GM12873 (cell line): ENCODE measurements around the gene HSD11B1L.

Source experiments
- TF ChIP-seq, protein P1 (sequence below): IDR thresholded peaks from 2 replicates; pipeline ENCODE4 v1.5.1; 2012; ENCODE audit warnings: low read depth, mild to moderate bottlenecking, moderate library complexity, low read length, control low read depth; ENCODE audit not compliant: insufficient read depth; ENCODE audit errors: missing control alignments

The HSD11B1L gene

DNA sequence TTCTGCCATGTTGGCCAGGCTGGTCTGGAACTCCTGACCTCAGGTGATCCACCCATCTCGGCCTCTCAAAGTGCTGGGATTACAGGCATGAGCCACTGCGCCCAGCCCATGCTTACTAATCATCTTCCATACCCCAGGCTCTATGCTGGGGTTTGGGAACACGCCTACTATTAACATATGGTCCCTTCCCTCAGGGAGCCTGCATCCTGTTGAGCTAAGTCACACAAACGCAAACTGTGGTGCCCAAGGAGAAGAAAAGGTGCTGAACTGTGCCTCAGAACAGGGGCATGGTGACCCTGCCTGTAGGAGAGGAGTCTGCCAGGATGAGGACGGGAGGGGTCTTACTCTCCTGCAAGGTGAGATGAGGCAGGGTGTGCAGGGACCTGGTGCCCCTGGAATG, 6.1 kb upstream of the HSD11B1L start:
- TF ChIP-seq, protein P1, sequence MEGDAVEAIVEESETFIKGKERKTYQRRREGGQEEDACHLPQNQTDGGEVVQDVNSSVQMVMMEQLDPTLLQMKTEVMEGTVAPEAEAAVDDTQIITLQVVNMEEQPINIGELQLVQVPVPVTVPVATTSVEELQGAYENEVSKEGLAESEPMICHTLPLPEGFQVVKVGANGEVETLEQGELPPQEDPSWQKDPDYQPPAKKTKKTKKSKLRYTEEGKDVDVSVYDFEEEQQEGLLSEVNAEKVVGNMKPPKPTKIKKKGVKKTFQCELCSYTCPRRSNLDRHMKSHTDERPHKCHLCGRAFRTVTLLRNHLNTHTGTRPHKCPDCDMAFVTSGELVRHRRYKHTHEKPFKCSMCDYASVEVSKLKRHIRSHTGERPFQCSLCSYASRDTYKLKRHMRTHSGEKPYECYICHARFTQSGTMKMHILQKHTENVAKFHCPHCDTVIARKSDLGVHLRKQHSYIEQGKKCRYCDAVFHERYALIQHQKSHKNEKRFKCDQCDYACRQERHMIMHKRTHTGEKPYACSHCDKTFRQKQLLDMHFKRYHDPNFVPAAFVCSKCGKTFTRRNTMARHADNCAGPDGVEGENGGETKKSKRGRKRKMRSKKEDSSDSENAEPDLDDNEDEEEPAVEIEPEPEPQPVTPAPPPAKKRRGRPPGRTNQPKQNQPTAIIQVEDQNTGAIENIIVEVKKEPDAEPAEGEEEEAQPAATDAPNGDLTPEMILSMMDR, result no peak

DNA sequence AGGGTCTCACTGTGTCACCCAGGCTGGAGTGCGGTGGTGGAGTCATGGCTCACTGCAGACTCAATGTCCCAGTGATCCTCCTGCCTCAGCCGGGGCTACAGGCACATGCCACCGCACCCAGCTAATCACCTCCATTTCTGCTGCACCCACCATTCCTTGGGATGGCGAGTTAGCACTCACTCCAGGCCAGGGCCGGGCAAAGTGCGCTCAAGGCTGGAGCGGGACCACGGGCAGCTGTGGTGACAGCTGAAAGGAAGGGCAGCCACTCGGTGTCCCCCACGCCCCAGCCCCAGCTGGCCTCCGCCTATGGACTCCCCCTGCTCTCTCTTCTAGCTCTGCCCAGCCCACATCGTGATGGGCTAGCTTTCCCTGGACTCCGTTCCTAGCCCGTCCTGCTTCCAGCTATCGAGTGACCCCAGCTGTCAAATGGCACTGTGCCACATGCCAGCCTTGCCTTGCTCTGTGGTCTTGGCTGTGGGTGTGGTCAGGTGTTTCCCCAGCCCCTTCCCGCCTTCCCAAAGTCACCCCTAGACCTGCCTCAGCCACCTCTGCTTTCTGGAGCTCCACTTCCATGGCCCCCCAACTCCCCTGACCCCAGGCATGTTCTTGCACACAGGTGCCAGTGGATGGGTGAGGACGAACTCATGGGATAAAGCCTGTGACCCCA, 4.6 kb upstream of the HSD11B1L start:
- TF ChIP-seq, protein P1, result no peak

GRCh38 chr19:5676772-5677105, 4.1 kb upstream of the HSD11B1L start:
- TF ChIP-seq, protein P1, result no peak

GRCh38 chr19:5677136-5677535, 3.7 kb upstream of the HSD11B1L start:
- TF ChIP-seq, protein P1, result no peak

DNA sequence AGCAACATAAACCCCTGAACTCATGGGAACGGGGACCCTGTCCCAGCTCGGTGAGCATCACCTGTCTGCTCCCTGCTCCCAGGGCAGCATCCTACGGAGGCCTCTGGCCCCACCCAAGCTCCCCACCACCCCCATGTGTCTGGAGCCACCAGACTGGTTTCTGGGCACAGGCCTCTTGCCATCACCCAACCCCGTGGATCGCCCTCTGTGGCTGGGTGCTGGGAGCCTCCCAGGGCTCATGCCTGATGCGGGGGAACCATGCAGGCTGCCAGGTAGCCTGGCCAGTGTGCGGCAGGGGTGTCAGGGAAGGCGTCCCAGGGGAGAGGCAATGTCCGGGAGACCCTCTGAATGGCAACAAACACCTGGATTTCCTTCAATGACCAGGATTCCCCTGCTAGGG, 3.2 kb upstream of the HSD11B1L start:
- TF ChIP-seq, protein P1, result no peak

DNA sequence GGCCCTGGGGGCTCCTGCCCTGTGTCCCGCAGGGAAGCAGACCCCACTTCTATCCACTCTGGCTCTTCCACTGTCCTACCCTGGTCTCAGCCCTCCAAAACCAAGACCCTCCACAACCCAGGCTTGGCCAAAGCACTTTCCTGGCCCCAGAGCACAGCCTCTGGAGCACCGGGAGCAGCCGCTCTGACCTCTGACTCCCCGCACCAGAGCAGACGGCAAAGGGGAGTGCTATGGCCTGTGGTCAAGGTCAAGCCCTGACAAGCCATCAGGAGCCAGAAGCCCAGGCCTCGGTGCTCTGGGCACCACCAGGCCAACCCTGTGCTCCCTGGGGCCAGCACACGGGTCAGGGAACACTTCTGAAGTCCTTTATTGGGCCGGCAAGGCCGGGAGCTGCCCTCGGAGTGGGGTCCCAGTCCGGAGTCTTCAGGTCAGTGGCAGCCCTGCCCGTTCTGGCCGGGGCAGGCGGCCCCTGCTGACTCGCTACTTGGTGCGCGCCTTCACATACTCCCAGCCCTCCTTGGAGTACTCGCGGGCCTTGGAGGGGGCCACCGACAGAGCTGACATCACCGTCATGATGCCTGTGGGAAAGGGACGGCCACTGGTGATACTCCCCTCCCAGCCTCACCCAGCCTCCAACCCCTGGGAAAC, 2.6 kb upstream of the HSD11B1L start:
- TF ChIP-seq, protein P1, result no peak

- TF ChIP-seq, protein P1, result no peak
Observed at GRCh38 chr19:5679289-5680083, 1.3 kb upstream of the HSD11B1L start.
